GM12878 (cell line): Measurements from ENCODE around the gene PDSS2. TPM values are rescaled to one million over a fixed set of nuclear protein-coding genes. Genes with fewer than 3 reads are reported as not detected.

ENCODE experiments used
- ATAC-seq: fragments of 200-7000 bp; cut with Tn5 transposase; 3 replicates; pipeline ENCODE4 v1.9.1; 2020; ENCODE audit warnings: mild to moderate bottlenecking, moderate library complexity
- BruUV-seq: library from RNA; stranded (reverse); fragments of 400-500 nt; replicated peaks from 2 replicates; lab custom pipeline; 2021; lab: Mats Ljungman, UMichigan
- CTCF ChIA-PET: fragments of 300-600 bp; sonication (Branson Sonifier 250); formaldehyde crosslinking; extraction: SDS; loops from one replicate; lab custom pipeline; 2021; ENCODE audit warnings: inconsistent platforms; lab: Yijun Ruan, JAX
- POLR2A ChIA-PET: fragments of 350-600 bp; formaldehyde crosslinking; extraction: SDS; loops from one replicate; lab custom pipeline; 2021; ENCODE audit warnings: inconsistent platforms; lab: Charles Lee
- RAD21 ChIA-PET: fragments of 300-600 bp; sonication (Branson Sonifier 250); formaldehyde crosslinking; loops from one replicate; lab custom pipeline; 2023; ENCODE audit warnings: antibody characterized with exemption; ENCODE audit not compliant: unreplicated experiment; lab: Charles Lee
- SMC1A ChIA-PET: fragments of 300-600 bp; sonication (Branson Sonifier 250); formaldehyde crosslinking; loops from one replicate; lab custom pipeline; 2023; ENCODE audit not compliant: unreplicated experiment, uncharacterized antibody; lab: Charles Lee
- DNase-seq: peaks from one replicate; pipeline ENCODE4 v3.0.0-alpha.2; 2011; ENCODE audit warnings: low read depth, low spot score
- FAIRE-seq: peaks from 3 replicates; lab custom pipeline; 2011; peaks lifted over from hg19 to GRCh38; lab: Jason Lieb, UNC
- H2AFZ ChIP-seq: 2 replicates; pipeline ENCODE4 v1.6.0; 2011; ENCODE audit warnings: low read depth, low read length, control low read depth; ENCODE audit not compliant: control insufficient read depth
- H3K27ac ChIP-seq: 2 replicates; pipeline ENCODE4 v1.5.1; 2011; ENCODE audit warnings: control low read depth; ENCODE audit not compliant: control insufficient read depth, insufficient read depth
- H3K27me3 ChIP-seq, 2 experiments: replicated peaks in 1 of 2; 2 replicates each; pipeline versions ENCODE4 v1.6.0 to v1.6.1; 2011; ENCODE audit warnings: low read length in 1 of 2; ENCODE audit not compliant: control insufficient read depth in 2 of 2, insufficient read depth in 2 of 2
- H3K36me3 ChIP-seq, 2 experiments: 2 replicates each; pipeline ENCODE4 v1.5.1; 2011; ENCODE audit warnings: low read length in 1 of 2; ENCODE audit not compliant: control insufficient read depth in 2 of 2, insufficient read depth in 2 of 2
- H3K4me1 ChIP-seq: 2 replicates; pipeline ENCODE4 v1.6.1; 2011; ENCODE audit warnings: mild to moderate bottlenecking, low read length, moderate library complexity, mixed read lengths; ENCODE audit not compliant: control insufficient read depth, insufficient read depth
- H3K4me2 ChIP-seq: 2 replicates; pipeline ENCODE4 v1.6.0; 2011; ENCODE audit warnings: control low read depth; ENCODE audit not compliant: control insufficient read depth, insufficient read depth
- H3K4me3 ChIP-seq: fragments of 200-600 bp; sonication (generic); 2 replicates; pipeline ENCODE4 v1.5.1; 2016
- H3K79me2 ChIP-seq: 2 replicates; pipeline ENCODE4 v1.6.0; 2011; ENCODE audit warnings: low read length; ENCODE audit not compliant: control insufficient read depth, insufficient read depth
- H3K9ac ChIP-seq: 2 replicates; pipeline ENCODE4 v1.8.0; 2011; ENCODE audit warnings: low read length, control low read depth, mixed read lengths; ENCODE audit not compliant: control insufficient read depth, insufficient read depth
- H3K9me3 ChIP-seq: replicated peaks from 3 replicates; pipeline ENCODE4 v1.5.1; 2011; ENCODE audit warnings: mild to moderate bottlenecking, low read length; ENCODE audit not compliant: control insufficient read depth, insufficient read depth
- H4K20me1 ChIP-seq: 2 replicates; pipeline ENCODE4 v1.6.0; 2011; ENCODE audit not compliant: control insufficient read depth, insufficient read depth
- CBX3 ChIP-seq: fragments of 200-600 bp; sonication (generic); IDR thresholded peaks from 2 replicates; pipeline ENCODE4 v1.6.1; 2016; ENCODE audit warnings: low read depth, borderline replicate concordance
- MAX ChIP-seq: IDR thresholded peaks from 2 replicates; pipeline ENCODE4 v1.6.1; 2012; ENCODE audit warnings: low read depth, low read length, improper control_type of control experiment
- NFXL1 ChIP-seq: fragments of 450-650 bp; IDR thresholded peaks from 2 replicates; pipeline ENCODE4 v1.6.1; 2017; ENCODE audit warnings: antibody characterized with exemption, mild to moderate bottlenecking, borderline replicate concordance
- SP1 ChIP-seq: IDR thresholded peaks from one replicate; pipeline ENCODE4 v1.6.1; 2011; ENCODE audit warnings: low read depth, low read length
- WGBS: methylation state at CpG from one replicate; pipeline ENCODE4 v1.1.6; 2016; ENCODE audit warnings: low lambda C conversion rate; ENCODE audit not compliant: insufficient replicate concordance, insufficient coverage; ENCODE audit errors: missing lambda C conversion rate; 5-methylcytosine and 5-hydroxymethylcytosine counted together
- in situ Hi-C: fragments of 300-500 bp; cut with MboI; formaldehyde crosslinking; loops from 9 replicates; pipeline ENCODE4 v1.14.3; 2018; ENCODE audit warnings: mixed read lengths
- intact Hi-C: fragments of 100-400 bp; cut with micrococcal nuclease; formaldehyde crosslinking; loops from one replicate; pipeline ENCODE4 v1.14.2; 2022; ENCODE audit not compliant: unreplicated experiment
- polyA plus RNA-seq, 11 experiments: library from polyadenylated mRNA; depleted of rRNA in 4 of 11; unstranded in 6 of 11; stranded (reverse) in 5 of 11; fragments of >200 nt; fragmentation: Nextera tagmentation in 4 of 11; fragmentation: Illumina TruSeq in 1 of 11; extraction: Ambion mirVana in 4 of 11; extraction: Trizol in 1 of 11; gene quantifications; 1 replicate in 1 of 11; 2 replicates in 10 of 11; pipeline versions ENCODE4 v1.2.1 to v1.2.3, GENCODE V29; 2011 to 2016; ENCODE audit warnings: inconsistent platforms in 2 of 11, missing spikeins in 2 of 11, low read depth in 1 of 11
- total RNA-seq, 4 experiments: library from RNA; depleted of rRNA in 3 of 4; stranded (reverse); fragments of >200 nt in 3 of 4; fragmentation: Illumina TruSeq in 1 of 4; extraction: Trizol in 1 of 4; gene quantifications; 2 replicates each; pipeline versions ENCODE4 v1.2.1 to v1.2.3, GENCODE V29; 2013 to 2021
- TF ChIP-seq, protein P1 (sequence below): fragments of 450-650 bp; IDR thresholded peaks from 2 replicates; pipeline ENCODE4 v1.6.1; 2016; ENCODE audit warnings: mild to moderate bottlenecking

Gene PDSS2
- total and polyA plus RNA-seq, 10 of the 15 experiments (the other 5 are each of a cell fraction or from before 2014, with no cell fraction given), result 7.7 to 15.5 (median 9.6) TPM

DNA sequence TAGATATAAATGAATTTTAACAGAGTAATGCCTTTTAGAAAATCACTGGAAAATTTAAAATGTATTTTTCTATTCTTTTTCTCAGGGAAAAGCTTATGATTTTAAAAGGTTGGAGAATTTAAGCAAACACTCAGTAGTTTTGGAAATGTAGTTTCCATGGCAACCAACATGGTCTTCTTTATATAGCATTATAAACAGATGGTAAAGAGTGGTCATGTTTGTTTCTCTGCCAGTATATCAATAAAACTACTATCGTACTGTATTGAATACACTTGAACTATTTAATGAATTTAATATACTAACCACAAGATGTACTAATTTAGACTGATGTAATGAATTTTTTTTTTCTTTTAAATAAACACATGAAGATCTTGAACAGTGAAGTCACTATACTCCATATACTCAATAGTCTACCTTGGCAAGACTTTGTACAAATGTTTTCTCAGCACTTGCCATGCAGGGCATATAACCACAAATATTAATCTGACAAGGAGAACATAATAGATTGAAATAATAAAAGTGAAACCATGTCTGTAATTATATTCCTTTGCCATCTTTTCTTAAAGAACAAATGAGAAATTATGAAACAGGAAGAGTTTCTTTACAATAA is 105.5 kb downstream of the PDSS2 start:
- ChIA-PET CTCF (interaction anchor here (1.0 to 1.3 kb wide), 2 partner anchors 14 to 24 kb away, joined by 3 to 4 read pairs; no protein-coding TSS in a partner anchor), POLR2A (no interaction called here), RAD21 (no interaction called here), SMC1A (interaction anchor here (1.0 to 1.4 kb wide), 2 partner anchors 14 to 21 kb away, joined by 3 read pairs; no protein-coding TSS in a partner anchor)
- DNase-seq (no peak), ATAC-seq (no peak), FAIRE-seq (no peak)
- no peaks in the 10 kb centered on the region for H3K4me1 ChIP-seq
- intact Hi-C loops (no loop called here), in situ Hi-C loops (no loop called here)
- H3K36me3 ChIP-seq, result no peaks in the 10 kb centered on the region
- no peaks in the 10 kb centered on the region for H3K79me2 ChIP-seq
- TF ChIP-seq MAX, result no peak
- TF ChIP-seq CBX3, result no peak
- TF ChIP-seq, protein P1, sequence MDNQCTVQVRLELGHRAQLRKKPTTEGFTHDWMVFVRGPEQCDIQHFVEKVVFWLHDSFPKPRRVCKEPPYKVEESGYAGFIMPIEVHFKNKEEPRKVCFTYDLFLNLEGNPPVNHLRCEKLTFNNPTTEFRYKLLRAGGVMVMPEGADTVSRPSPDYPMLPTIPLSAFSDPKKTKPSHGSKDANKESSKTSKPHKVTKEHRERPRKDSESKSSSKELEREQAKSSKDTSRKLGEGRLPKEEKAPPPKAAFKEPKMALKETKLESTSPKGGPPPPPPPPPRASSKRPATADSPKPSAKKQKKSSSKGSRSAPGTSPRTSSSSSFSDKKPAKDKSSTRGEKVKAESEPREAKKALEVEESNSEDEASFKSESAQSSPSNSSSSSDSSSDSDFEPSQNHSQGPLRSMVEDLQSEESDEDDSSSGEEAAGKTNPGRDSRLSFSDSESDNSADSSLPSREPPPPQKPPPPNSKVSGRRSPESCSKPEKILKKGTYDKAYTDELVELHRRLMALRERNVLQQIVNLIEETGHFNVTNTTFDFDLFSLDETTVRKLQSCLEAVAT, result no peak
- no peak for TF ChIP-seq NFXL1
- no peak for TF ChIP-seq SP1
- BruUV-seq, result no TSS peak
- H4K20me1 ChIP-seq, result no peaks in the 10 kb centered on the region
- no peak overlapping the region for H3K4me3 ChIP-seq
- H3K9me3 ChIP-seq, result no peaks in the 10 kb centered on the region
- no peak overlapping the region for H2AFZ ChIP-seq
- no peak overlapping the region for H3K9ac ChIP-seq
- H3K4me2 ChIP-seq, result no peak overlapping the region
- no peaks in the 10 kb centered on the region for H3K27me3 ChIP-seq
- H3K27ac ChIP-seq, result no peak overlapping the region
- WGBS, result 100% methylated on average over 1 of the region's 1 CpG
